H9 (cell line): ENCODE data around the gene TPSB2. TPM values are rescaled to one million over a fixed set of nuclear protein-coding genes. Genes with fewer than 3 reads are reported as not detected.

ENCODE experiments used
- DNase-seq: peaks from one replicate; pipeline ENCODE4 v3.0.0-alpha.2; 2017
- H2AFZ ChIP-seq: one replicate; pipeline ENCODE4 v1.6.1; 2013; ENCODE audit warnings: mild to moderate bottlenecking, low read length, control low read depth, moderate library complexity
- H2AK5ac ChIP-seq: 2 replicates; pipeline ENCODE4 v1.6.1; 2013; ENCODE audit warnings: low read length, control low read depth, mixed read lengths; ENCODE audit not compliant: insufficient read length
- H2BK120ac ChIP-seq: one replicate; pipeline ENCODE4 v1.6.1; 2013; ENCODE audit warnings: low read depth, mild to moderate bottlenecking, low read length, control low read depth, inconsistent platforms; ENCODE audit not compliant: poor library complexity, severe bottlenecking
- H2BK12ac ChIP-seq: 2 replicates; pipeline ENCODE4 v1.6.1; 2013; ENCODE audit warnings: low read length, control low read depth, mixed read lengths, low read depth; ENCODE audit not compliant: insufficient read length
- H2BK15ac ChIP-seq: 2 replicates; pipeline ENCODE4 v1.6.1; 2013; ENCODE audit warnings: low read depth, low read length, control low read depth
- H2BK20ac ChIP-seq: one replicate; pipeline ENCODE4 v1.6.1; 2013; ENCODE audit warnings: low read depth, mild to moderate bottlenecking, low read length, control low read depth, inconsistent platforms; ENCODE audit not compliant: poor library complexity, severe bottlenecking
- H2BK5ac ChIP-seq: 2 replicates; pipeline ENCODE4 v1.6.1; 2013; ENCODE audit warnings: low read length, control low read depth, mixed read lengths; ENCODE audit not compliant: insufficient read length
- H3K14ac ChIP-seq: 2 replicates; pipeline ENCODE4 v1.6.1; 2013; ENCODE audit warnings: low read length, control low read depth; ENCODE audit not compliant: insufficient read depth
- H3K18ac ChIP-seq: 2 replicates; pipeline ENCODE4 v1.6.1; 2013; ENCODE audit warnings: low read depth, mild to moderate bottlenecking, mixed read lengths, low read length, control low read depth; ENCODE audit not compliant: insufficient read length
- H3K23ac ChIP-seq: 2 replicates; pipeline ENCODE4 v1.6.1; 2013; ENCODE audit warnings: low read length, control low read depth, mixed read lengths, low read depth; ENCODE audit not compliant: insufficient read length
- H3K23me2 ChIP-seq: 2 replicates; pipeline ENCODE4 v1.6.1; 2013; ENCODE audit warnings: low read depth, mild to moderate bottlenecking, mixed read lengths, low read length, control low read depth; ENCODE audit not compliant: insufficient read length, poor library complexity, severe bottlenecking
- H3K27ac ChIP-seq: 2 replicates; pipeline ENCODE4 v1.5.1; 2013; ENCODE audit warnings: low read length, control low read depth, mixed read lengths, low read depth; ENCODE audit not compliant: insufficient read length
- H3K27me3 ChIP-seq: 2 replicates; pipeline ENCODE4 v1.6.1; 2013; ENCODE audit warnings: low read length, control low read depth, inconsistent platforms; ENCODE audit not compliant: insufficient read depth
- H3K4ac ChIP-seq: 2 replicates; pipeline ENCODE4 v1.6.1; 2013; ENCODE audit warnings: low read depth, mild to moderate bottlenecking, control low read depth, inconsistent platforms, low read length, moderate library complexity
- H3K4me1 ChIP-seq: 2 replicates; pipeline ENCODE4 v1.6.1; 2013; ENCODE audit warnings: low read length, control low read depth, inconsistent platforms; ENCODE audit not compliant: insufficient read depth
- H3K4me2 ChIP-seq: 2 replicates; pipeline ENCODE4 v1.6.1; 2013; ENCODE audit warnings: low read length, control low read depth, mixed read lengths; ENCODE audit not compliant: insufficient read length, insufficient read depth
- H3K56ac ChIP-seq: 2 replicates; pipeline ENCODE4 v1.6.1; 2013; ENCODE audit warnings: low read depth, mild to moderate bottlenecking, mixed read lengths, low read length, control low read depth; ENCODE audit not compliant: insufficient read length
- H3K79me1 ChIP-seq: 2 replicates; pipeline ENCODE4 v1.6.1; 2013; ENCODE audit warnings: low read depth, mild to moderate bottlenecking, moderate library complexity, low read length, control low read depth, inconsistent platforms; ENCODE audit not compliant: insufficient read depth, poor library complexity, severe bottlenecking
- H3K79me2 ChIP-seq: 2 replicates; pipeline ENCODE4 v1.6.1; 2013; ENCODE audit warnings: low read length, control low read depth, inconsistent platforms; ENCODE audit not compliant: insufficient read depth
- H3K9ac ChIP-seq: 2 replicates; pipeline ENCODE4 v1.6.1; 2013; ENCODE audit warnings: low read length, control low read depth, mixed read lengths; ENCODE audit not compliant: insufficient read length; ENCODE audit errors: extremely low read depth
- H3K9me3 ChIP-seq: one replicate; pipeline ENCODE4 v1.6.1; 2013; ENCODE audit warnings: low read depth, low read length, inconsistent platforms; ENCODE audit not compliant: control insufficient read depth
- H3T11ph ChIP-seq: one replicate; pipeline ENCODE4 v1.6.1; 2013; ENCODE audit warnings: mild to moderate bottlenecking, low read length, control low read depth, inconsistent platforms
- H4K20me1 ChIP-seq: one replicate; pipeline ENCODE4 v1.6.1; 2013; ENCODE audit not compliant: control insufficient read depth, insufficient read length, insufficient read depth
- H4K5ac ChIP-seq: 2 replicates; pipeline ENCODE4 v1.6.1; 2013; ENCODE audit warnings: low read depth, mild to moderate bottlenecking, mixed read lengths, low read length, control low read depth; ENCODE audit not compliant: insufficient read length
- H4K8ac ChIP-seq: replicated peaks from 2 replicates; pipeline ENCODE4 v1.6.1; 2013; ENCODE audit warnings: low read length, control low read depth, mixed read lengths, low read depth; ENCODE audit not compliant: insufficient read length
- H4K91ac ChIP-seq: 2 replicates; pipeline ENCODE4 v1.6.1; 2013; ENCODE audit warnings: low read depth, mild to moderate bottlenecking, moderate library complexity, mixed read lengths, low read length, control low read depth; ENCODE audit not compliant: insufficient read length
- H3K27ac Mint-ChIP-seq, 3 experiments: 2 replicates in 2 of 3; 3 replicates in 1 of 3; pipeline ENCODE4 v1.8.0; 2020 to 2021; ENCODE audit warnings: mixed read lengths in 3 of 3, mild to moderate bottlenecking in 1 of 3, moderate library complexity in 1 of 3
- H3K27me3 Mint-ChIP-seq: 2 replicates; pipeline ENCODE4 v1.8.0; 2021; ENCODE audit warnings: low read depth, mild to moderate bottlenecking, moderate library complexity, mixed read lengths
- H3K36me3 Mint-ChIP-seq, 3 experiments: 2 replicates in 2 of 3; 3 replicates in 1 of 3; pipeline ENCODE4 v1.8.0; 2020 to 2021; ENCODE audit warnings: low read depth in 3 of 3, mixed read lengths in 3 of 3; ENCODE audit not compliant: insufficient read depth in 1 of 3
- H3K4me1 Mint-ChIP-seq, 2 experiments: 2 replicates each; pipeline ENCODE4 v1.8.0; 2020; ENCODE audit warnings: mixed read lengths in 2 of 2
- H3K4me3 Mint-ChIP-seq, 2 experiments: 2 replicates in 1 of 2; 3 replicates in 1 of 2; pipeline ENCODE4 v1.8.0; 2020 to 2021; ENCODE audit warnings: mild to moderate bottlenecking in 2 of 2, mixed read lengths in 2 of 2, moderate library complexity in 1 of 2
- H3K9me3 Mint-ChIP-seq, 2 experiments: 2 replicates in 1 of 2; 3 replicates in 1 of 2; pipeline ENCODE4 v1.8.0; 2020; ENCODE audit warnings: mild to moderate bottlenecking in 2 of 2, mixed read lengths in 2 of 2, moderate library complexity in 1 of 2
- WGBS: extraction: QIAGEN DNeasy Blood & Tissue Kit; methylation state at CpG from one replicate; pipeline ENCODE4 v1.1.7; 2013; ENCODE audit warnings: missing lambda C conversion rate, low lambda C conversion rate, mixed read lengths; ENCODE audit not compliant: insufficient read length; ENCODE audit errors: extremely low coverage; 5-methylcytosine and 5-hydroxymethylcytosine counted together
- total RNA-seq: library from RNA; stranded (reverse); gene quantifications from 2 replicates; pipeline ENCODE4 v1.2.1, GENCODE V29; 2021
- TF ChIP-seq, protein P1 (sequence below): fragments of 200-600 bp; sonication (generic); conservative IDR thresholded peaks from 3 replicates; pipeline ENCODE4 v1.8.0; 2021; ENCODE audit warnings: antibody characterized with exemption, mild to moderate bottlenecking

TPSB2 gene
- total RNA-seq, 1 experiment from 2014 or later: not detected

DNA sequence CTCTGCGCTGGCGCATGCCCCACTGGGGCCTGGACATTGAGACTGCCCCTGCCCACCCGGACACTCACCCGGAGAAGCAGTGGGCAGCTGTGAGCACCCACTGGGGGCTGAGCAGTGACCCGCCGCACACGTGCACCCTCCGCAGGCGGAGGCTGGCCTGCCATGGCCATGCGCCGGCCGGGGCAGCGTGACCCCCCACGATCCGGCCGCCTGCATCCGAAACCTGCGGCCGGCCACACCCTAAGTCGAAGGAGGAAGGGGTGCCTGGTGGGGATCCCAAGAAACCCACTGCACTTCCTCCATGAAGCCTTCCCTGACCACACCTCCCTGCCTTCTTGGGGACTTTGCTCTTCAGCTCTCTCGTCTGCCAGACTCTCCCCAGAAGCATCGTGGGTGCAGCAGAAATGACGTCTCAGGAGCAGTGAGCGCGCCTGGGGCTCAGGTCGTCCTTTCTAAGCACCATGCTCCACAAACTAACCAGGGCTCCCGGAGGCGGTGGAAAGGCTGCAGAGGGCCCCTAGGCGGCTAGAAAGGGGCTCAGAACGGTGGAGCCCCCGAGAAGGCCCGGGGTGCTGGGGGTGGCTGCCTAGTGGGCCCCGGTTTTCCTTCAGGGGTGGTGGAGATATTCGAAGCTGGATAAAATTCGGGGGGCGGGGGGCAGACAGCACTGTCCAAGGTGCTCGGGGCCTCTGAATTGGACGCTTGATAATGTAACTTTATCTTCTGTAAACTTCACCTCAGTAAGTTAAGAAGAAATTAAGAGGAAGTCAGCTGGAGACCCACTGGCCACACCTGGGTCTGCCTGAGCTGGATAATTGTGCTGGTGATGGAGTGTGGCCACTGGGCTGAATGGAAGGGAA is 6.4 kb downstream of the TPSB2 start:
- no CpG with 5 or more reads among the region's 38 CpGs for WGBS
- no peak overlapping the region for H3K9ac ChIP-seq
- Mint-ChIP-seq H3K9me3 (peaks cover 0 to 3% of the 10 kb centered on the region in 2 experiments; a peak in 1 of 5 replicates), H3K4me3 (no peak overlapping the region; a peak in 1 of 5 replicates), H3K27me3 (peaks cover 12% of the 10 kb centered on the region), H3K4me1 (peaks cover 0 to 2% of the 10 kb centered on the region in 2 experiments; a peak in 1 of 4 replicates), H3K36me3 (peaks cover 5 to 9% (median 9%) of the 10 kb centered on the region in 3 experiments; a peak in 5 of 7 replicates), H3K27ac (peak overlapping the region in 2 of 3 experiments; percentile 74 to 95; a peak in 4 of 7 replicates)
- H2BK20ac ChIP-seq: no peak overlapping the region
- H4K20me1 ChIP-seq: no peaks in the 10 kb centered on the region
- no peak overlapping the region for H3K27ac ChIP-seq
- H2AK5ac ChIP-seq: no peak overlapping the region
- no peaks in the 10 kb centered on the region for H3K9me3 ChIP-seq
- H2BK5ac ChIP-seq: no peak overlapping the region
- H2AFZ ChIP-seq: no peak overlapping the region
- no peak overlapping the region for H3K56ac ChIP-seq
- H3K18ac ChIP-seq: no peak overlapping the region
- H3K14ac ChIP-seq: no peak overlapping the region
- no peaks in the 10 kb centered on the region for H3K4me1 ChIP-seq
- no peak overlapping the region for H4K91ac ChIP-seq
- H2BK120ac ChIP-seq: no peak overlapping the region
- H3K79me2 ChIP-seq: no peaks in the 10 kb centered on the region
- H3T11ph ChIP-seq: no peak overlapping the region
- no peaks in the 10 kb centered on the region for H3K79me1 ChIP-seq
- H3K27me3 ChIP-seq: no peaks in the 10 kb centered on the region
- no peak for DNase-seq
- H3K23ac ChIP-seq: no peak overlapping the region
- TF ChIP-seq, protein P1, sequence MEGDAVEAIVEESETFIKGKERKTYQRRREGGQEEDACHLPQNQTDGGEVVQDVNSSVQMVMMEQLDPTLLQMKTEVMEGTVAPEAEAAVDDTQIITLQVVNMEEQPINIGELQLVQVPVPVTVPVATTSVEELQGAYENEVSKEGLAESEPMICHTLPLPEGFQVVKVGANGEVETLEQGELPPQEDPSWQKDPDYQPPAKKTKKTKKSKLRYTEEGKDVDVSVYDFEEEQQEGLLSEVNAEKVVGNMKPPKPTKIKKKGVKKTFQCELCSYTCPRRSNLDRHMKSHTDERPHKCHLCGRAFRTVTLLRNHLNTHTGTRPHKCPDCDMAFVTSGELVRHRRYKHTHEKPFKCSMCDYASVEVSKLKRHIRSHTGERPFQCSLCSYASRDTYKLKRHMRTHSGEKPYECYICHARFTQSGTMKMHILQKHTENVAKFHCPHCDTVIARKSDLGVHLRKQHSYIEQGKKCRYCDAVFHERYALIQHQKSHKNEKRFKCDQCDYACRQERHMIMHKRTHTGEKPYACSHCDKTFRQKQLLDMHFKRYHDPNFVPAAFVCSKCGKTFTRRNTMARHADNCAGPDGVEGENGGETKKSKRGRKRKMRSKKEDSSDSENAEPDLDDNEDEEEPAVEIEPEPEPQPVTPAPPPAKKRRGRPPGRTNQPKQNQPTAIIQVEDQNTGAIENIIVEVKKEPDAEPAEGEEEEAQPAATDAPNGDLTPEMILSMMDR: no peak
- no peak overlapping the region for H3K4ac ChIP-seq
- no peak overlapping the region for H3K4me2 ChIP-seq
- no peak overlapping the region for H4K8ac ChIP-seq
- no peaks in the 10 kb centered on the region for H3K23me2 ChIP-seq
- no peak overlapping the region for H2BK12ac ChIP-seq
- no peak overlapping the region for H2BK15ac ChIP-seq
- H4K5ac ChIP-seq: no peak overlapping the region
